Ureter (tissue), 1 donor: ENCODE data around the gene GREM1. TPM values are rescaled to one million over a fixed set of nuclear protein-coding genes. Genes with fewer than 3 reads are reported as not detected.

Experiments used
- DNase-seq: peaks from one replicate; pipeline ENCODE4 v3.0.0-alpha.2; 2020; ENCODE audit warnings: low spot score
- total RNA-seq: library from RNA; stranded (reverse); gene quantifications from one replicate; pipeline ENCODE4 v1.2.4, GENCODE V29; 2023
- donor health status: DM: yes; HTN: yes; CAD: no.

The GREM1 gene
- total RNA-seq, 1 donor from 2014 or later: 26.0 TPM

DNA sequence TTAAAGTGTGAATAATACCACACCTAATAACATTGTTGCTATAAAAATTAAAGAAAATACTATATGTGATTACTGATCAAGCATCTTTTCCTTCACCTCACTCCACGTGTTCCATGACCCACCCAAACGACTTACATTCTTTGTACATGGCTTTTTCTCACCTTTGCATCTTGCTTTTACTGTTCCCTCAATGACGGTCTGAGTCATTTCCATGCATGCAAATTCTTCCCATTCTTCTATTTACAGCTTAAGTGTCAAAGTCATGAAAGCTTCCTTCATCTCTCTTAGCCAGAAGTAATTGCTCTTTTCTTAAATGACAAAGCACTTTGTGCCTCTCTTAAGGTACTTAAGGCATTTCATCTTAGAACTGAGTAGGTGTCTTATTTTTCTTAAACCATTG is 64.0 kb downstream of the GREM1 start:
- no peak for DNase-seq

DNA sequence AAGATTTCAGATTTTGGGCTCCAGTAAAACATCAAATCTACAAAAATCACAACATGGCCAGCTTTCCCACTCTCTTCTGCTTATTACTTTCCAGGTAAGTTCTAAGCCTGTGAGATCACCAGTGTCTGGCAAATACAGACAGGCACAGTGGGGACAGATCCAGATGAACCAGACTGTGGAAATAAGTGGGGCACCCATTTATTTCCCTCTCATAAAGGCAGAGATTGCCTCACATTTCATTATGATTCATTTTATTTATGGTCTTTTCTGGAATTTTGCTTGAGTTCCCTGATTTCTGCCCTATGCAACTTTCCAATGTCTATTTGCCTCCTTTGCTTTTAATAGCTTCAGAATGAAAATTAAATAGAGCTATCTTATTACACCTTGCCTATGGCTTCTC is 66.8 kb downstream of the GREM1 start:
- DNase-seq: no peak

DNA sequence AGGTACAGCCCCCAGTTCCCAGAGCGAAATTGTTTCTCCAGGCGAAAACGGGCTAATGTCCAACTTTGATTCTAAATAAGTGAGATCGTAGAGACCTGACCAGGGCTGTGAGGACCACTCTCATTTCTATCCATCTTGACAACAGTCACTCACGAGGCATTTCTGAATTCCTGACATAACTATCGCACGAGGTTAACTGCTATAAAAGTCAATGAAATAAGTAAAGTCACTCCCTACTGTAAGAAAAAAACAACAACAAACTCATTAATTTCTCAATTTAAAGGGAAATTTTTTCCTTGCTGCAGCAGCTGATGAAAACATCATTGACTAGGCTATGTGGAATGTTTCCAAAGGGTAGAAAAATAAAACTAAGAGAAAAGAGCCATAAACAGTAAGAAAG is 69.1 kb downstream of the GREM1 start:
- no peak for DNase-seq

DNA sequence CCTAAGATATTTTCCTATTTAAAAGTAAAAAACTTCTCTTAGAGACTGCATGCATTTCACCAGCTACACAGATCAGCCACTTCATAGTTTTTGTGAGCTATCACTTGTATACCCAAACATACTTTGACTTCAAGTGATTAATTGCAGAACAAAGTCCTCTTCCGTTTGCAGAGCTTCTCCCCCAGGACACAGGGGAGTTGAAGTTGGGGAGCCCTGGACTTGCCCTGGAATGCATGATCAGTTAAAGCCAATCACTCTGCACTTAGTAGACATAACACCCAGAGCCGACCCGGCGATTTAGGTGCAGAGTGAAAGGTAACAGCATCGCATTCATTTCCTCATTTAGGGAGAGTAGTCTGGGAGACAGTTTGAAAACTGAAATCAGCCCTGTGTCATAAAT is 70.1 kb downstream of the GREM1 start:
- DNase-seq: no peak

DNA sequence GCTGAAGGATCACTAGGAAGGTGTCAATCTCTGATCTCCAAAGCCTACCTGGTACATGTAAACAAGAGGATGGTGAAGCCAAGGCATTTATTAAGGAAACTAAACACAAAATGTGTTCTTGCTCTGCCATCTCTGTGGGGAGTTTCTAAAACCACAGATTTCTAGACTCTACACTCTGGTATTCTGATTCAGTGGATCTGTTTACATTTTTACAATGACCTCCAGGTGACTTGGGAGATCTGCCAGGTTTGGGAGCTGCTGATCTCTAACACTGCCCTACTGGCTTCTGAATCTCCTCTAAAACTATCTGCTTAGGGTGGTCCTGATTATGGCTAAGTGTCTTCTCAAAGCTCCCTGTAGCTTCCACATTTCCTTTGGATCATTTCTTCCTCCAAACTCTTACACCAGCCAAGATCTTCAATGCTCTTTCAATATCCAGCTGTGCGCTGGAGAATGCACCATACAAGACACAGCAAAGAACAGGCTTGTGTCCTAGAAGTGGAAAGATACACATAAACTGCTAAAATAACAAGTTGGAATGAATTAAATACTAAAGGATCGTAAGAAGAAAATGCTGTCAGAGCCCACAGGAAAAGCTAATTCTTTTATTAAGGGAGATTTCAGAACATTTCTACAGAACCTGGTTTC is 72.7 kb downstream of the GREM1 start:
- DNase-seq: no peak

DNA sequence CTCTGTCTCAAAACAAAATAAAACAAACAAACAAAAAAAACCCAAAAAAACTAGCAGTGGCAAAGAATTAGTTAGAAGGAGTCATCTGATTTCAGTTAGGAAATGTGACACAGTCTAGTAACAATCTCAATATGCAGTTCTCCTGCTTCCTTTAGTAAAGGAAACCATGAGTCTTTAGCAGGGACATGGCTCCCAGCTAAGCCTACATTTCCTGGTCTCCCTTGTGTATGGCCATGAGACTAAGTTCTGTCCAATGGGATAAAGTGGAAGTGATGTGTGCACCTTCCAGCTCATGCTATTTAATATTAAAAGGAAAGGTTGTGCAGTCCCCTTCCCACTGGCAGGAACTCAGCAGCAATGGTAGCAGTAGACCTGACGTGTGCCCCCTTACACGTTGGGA is 74.6 kb downstream of the GREM1 start:
- DNase-seq: no peak

Other genes with a start within 250 kb of the GREM1 start
- 19.7 TPM for gene GOLGA8N, start 124.5 kb upstream of the GREM1 start, total RNA-seq
- 1.4 TPM for gene ARHGAP11A, start 102.5 kb upstream of the GREM1 start, total RNA-seq
- gene SCG5, start 76.3 kb upstream of the GREM1 start, total RNA-seq: 0.81 TPM